ENCODE data around the gene SPTB.

The SPTB gene

DNA sequence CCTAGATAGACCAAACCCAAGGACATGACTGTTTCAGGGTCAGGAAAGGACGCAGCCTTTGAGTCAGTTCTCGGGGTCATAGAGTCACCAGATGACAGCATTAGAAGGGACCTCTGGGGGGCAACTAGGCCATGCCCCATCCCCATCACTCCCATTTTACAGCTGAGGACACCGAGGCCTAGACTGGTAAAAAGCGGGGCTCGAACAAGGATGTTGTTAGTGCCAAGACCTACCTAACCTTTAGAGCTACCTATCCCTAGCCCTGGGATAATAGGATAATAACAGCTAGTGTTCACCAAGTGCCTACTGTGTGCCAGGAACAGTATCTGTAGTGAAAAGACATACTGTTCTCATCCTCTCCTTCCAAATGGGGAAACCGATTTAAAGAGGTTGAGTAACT, 126.8 kb downstream of the SPTB start:
- DNase-seq (ENCODE audit: low read depth) = no peak

- no peak for DNase-seq (ENCODE audit: low read depth)
These were observed 130.6 kb downstream of the SPTB start for GRCh38 chr14:64748995-64749714.

DNA sequence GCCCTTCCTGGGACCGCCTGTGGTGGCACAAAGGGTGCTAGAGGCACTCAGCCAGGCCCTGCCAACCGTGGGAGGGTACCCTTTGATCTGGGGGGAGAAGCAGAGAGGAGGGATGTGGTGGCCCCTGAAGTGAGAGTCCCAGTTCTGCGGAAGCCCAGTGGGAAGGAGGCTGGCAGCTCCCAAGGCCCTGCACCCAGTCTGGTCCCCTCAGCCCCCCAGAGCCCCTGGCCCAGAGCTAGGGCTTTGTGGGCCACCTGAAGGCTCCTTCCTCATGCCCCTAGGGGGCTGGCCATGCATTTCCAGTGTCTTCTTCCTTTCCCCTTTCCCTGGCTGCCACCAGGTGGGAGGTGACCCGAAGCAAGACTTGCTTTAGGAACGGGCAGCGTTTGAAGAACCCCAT, 131.2 kb downstream of the SPTB start:
- DNase-seq (ENCODE audit: low read depth) = no peak

GRCh38 chr14:64747327-64747726, 132.4 kb downstream of the SPTB start:
- DNase-seq (ENCODE audit: low read depth) = no peak

- DNase-seq (ENCODE audit: low read depth) = no peak
These were observed 133.1 kb downstream of the SPTB start for GRCh38 chr14:64746298-64747250.

GRCh38 chr14:64745511-64746091, 134.1 kb downstream of the SPTB start:
- no peak for DNase-seq (ENCODE audit: low read depth)

DNA sequence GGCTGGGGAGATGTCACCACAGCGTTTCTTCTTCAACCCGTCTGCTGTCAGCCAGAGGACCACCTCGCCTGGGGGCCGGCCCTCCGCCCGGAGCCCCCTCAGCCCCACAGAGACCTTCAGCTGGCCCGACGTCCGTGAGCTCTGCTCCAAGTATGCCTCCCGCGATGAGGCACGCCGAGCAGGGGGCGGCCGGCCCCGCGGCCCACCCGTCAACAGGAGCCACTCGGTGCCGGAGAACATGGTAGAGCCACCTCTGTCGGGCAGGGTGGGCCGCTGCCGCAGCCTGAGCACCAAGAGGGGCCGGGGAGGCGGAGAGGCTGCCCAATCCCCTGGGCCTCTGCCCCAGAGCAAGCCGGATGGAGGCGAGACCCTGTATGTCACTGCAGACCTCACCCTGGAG, 136.6 kb downstream of the SPTB start:
- no peak for DNase-seq (ENCODE audit: low read depth)

DNA sequence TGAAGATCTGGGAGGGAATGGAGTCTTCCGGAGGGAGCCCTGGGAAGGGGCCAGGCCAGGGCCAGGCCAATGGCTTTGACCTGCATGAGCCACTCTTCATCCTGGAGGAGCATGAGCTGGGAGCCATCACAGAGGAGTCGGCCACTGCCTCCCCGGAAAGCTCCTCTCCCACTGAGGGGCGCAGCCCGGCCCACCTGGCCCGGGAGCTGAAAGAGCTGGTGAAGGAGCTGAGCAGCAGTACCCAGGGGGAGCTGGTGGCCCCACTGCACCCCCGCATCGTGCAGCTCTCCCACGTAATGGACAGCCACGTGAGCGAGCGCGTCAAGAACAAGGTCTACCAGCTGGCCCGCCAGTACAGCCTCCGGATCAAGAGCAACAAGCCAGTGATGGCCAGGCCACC, 137.7 kb downstream of the SPTB start:
- DNase-seq (ENCODE audit: low read depth) = no peak

DNA sequence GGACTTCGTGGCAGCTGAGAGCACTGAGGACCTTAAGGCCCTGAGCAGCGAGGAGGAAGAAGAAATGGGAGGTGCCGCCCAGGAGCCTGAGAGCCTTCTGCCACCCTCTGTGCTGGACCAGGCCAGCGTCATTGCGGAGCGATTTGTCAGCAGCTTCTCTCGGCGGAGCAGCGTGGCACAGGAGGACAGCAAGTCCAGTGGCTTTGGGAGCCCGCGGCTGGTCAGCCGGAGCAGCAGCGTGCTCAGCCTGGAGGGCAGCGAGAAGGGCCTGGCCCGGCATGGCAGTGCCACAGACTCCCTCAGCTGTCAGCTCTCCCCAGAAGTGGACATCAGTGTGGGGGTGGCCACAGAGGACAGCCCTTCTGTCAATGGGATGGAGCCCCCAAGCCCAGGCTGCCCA, 138.5 kb downstream of the SPTB start:
- no peak for DNase-seq (ENCODE audit: low read depth)

DNA sequence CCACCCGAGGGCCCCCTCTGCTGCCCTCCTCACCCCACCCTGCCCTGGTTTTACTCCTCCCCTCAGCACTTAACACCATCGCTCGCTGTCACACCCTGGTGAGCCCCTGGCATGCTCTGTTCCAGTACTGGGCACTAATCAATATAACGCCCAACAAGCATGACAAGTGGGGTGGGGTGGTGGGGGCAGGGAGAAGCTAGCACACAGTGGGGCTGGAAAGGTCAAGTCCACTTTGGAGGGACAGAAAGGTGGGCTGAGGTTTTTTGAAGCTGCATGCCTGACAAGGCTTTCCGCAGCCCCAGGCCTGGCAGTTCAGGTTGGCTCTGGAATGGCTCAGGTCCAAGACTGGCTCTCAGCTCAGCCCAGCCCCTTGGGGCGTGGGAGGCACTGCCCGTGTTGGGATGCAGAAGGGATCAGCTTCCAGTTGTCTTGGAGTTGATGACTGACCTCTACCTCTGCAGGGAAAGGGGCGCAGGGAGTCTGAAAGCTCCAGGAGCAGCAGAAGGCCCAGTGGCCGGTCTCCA, 141.4 kb downstream of the SPTB start:
- DNase-seq (ENCODE audit: low read depth) = no peak

- DNase-seq (ENCODE audit: low read depth) = no peak
These were observed 142.1 kb downstream of the SPTB start for GRCh38 chr14:64737391-64738280.

DNA sequence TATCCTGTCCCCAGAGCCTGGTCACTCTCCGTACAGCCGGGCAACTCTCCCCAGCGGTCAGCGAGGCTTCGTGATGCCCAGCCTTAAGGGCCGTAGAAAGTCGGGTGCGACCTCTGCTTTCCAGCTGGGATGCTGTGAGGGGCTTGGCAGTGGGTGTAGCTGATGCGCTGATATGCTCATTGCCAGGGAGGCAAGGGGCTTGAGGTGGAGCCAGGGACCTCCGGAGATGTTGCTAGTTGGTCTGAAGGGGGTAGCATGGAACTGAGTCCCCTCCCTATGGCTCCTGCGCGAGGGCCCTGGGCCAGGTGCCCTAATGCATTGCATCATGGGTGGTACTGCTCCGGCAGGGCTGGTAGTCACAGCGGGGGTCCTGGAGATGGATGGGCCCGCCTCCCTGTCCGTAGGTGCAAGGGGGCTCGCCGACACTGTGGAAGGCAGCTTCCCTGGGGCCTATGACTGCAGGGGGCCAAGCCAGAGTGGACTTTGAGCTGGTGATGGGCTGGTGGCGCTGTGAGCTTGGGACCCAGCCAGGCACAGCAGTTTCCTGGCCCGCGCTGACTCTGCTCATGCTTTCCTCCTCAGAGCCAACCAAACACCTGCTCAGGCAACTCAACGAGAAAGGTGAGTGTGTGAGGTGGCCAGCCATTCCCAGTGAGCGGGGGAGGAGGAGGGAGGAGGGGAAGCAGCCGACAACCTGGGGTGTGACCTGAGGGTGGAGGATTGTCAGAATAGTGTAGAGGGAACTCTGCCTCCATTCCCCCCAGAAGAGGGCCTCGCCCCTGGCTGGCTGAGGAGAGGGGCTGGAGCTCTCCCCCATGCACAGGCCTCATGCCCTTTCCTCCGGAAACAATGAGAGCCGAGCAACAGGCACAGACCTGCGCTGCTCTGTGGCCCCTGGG, 143.2 kb downstream of the SPTB start:
- no peak for DNase-seq (ENCODE audit: low read depth)

DNA sequence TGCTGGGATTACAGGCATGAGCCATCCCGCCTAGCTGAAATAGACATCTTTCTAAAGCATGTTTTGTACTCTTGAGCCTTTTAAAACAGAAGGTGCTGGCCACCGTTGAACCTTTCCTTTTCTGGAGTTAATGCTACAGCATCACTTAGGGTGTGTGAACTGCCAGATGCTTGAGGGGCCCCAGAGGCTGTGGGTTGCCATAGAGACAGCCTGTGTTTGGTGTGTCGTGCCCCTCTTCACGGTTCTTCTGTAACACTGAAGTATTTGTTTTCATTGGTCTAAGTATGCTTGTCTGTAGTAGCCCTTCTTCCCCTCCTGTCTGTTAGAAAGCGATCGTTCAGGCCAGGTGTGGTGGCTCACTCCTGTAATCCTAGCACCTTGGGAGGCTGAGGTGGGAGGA, 144.7 kb downstream of the SPTB start:
- no peak for DNase-seq (ENCODE audit: low read depth)

DNA sequence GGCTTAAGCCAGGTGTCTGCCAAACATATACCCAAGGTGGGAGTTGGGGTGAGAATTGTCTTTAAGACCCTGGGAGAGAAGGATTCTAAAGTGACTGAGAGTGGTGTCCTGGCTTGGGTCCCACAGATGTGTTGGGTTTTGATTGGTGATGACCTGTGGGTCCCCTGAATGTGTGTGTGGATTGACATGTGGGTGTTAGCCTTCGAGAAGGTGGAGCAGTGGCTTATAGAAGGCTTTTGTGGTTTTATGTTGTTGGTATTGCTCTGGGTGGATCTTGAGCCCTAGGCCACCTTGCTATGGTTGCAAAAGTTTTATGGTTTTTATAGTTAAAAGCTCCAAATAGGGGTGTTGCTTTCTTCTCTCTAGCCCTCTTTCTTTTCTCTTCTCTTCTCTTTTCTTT, 145.8 kb downstream of the SPTB start:
- DNase-seq (ENCODE audit: low read depth) = no peak

GRCh38 chr14:64733321-64733720, 146.4 kb downstream of the SPTB start:
- no peak for DNase-seq (ENCODE audit: low read depth)

GRCh38 chr14:64732536-64733120, 147.1 kb downstream of the SPTB start:
- no peak for DNase-seq (ENCODE audit: low read depth)

GRCh38 chr14:64732066-64732465, 147.6 kb downstream of the SPTB start:
- DNase-seq (ENCODE audit: low read depth) = no peak

- no peak for DNase-seq (ENCODE audit: low read depth)
These were observed 148.5 kb downstream of the SPTB start for GRCh38 chr14:64731141-64731581.

DNA sequence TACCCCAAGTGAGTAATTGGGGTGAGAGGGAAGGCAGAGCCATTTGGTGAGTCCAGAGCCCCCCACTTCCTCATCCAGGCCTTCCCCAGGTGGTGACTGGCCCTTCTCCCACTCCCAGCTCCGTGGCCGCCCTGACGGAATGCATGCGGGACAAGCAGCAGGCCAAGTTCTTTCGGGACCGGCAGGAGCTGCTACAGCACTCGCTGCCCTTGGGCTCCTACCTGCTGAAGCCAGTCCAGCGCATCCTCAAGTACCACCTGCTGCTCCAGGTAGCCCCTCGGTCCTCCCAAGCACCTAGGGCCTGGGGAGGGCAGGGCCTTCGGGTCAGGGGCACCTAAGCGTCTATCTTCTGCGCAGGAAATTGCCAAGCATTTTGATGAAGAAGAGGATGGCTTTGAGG, 149.0 kb downstream of the SPTB start:
- DNase-seq (ENCODE audit: low read depth) = no peak

- DNase-seq (ENCODE audit: low read depth) = no peak
These were observed 149.7 kb downstream of the SPTB start for GRCh38 chr14:64730061-64730440.

Measured in CMK (cell line).